ENCODE results near the gene CLRN2. TPM values are rescaled to one million over a fixed set of nuclear protein-coding genes. Genes with fewer than 3 reads are reported as not detected.
A peak's percentile ranks its signal among the peaks of the same experiment; 100 is the strongest.

Gene CLRN2
- polyA plus RNA-seq, 1 experiment: not detected

GRCh38 chr4:17511950-17512795 is 2.8 kb upstream of the CLRN2 start, which contains the start of gene QDPR:
Gene QDPR, minus strand, starts transcription at chr4:17512090. Its CDS starts 36 bp downstream, at chr4:17512054.
- peak within 1 kb of the TSS; percentile 54 for H3K4me3 ChIP-seq (ENCODE audit: low read depth, low read length)
- POLR2A ChIA-PET: no interaction called here
- H3K27me3 ChIP-seq (ENCODE audit: control insufficient read depth, insufficient read depth, low read length): peaks cover 6% of the 10 kb centered on the region
- CTCF ChIA-PET: no interaction called here
- peaks cover 2% of the 10 kb centered on the region; the same call in 1 of the 2 replicates for H3K36me3 ChIP-seq (ENCODE audit: control insufficient read depth, insufficient read depth, low read length)
- DNase-seq (ENCODE audit: low read depth): peak; percentile 13
- TF ChIP-seq, protein P1, sequence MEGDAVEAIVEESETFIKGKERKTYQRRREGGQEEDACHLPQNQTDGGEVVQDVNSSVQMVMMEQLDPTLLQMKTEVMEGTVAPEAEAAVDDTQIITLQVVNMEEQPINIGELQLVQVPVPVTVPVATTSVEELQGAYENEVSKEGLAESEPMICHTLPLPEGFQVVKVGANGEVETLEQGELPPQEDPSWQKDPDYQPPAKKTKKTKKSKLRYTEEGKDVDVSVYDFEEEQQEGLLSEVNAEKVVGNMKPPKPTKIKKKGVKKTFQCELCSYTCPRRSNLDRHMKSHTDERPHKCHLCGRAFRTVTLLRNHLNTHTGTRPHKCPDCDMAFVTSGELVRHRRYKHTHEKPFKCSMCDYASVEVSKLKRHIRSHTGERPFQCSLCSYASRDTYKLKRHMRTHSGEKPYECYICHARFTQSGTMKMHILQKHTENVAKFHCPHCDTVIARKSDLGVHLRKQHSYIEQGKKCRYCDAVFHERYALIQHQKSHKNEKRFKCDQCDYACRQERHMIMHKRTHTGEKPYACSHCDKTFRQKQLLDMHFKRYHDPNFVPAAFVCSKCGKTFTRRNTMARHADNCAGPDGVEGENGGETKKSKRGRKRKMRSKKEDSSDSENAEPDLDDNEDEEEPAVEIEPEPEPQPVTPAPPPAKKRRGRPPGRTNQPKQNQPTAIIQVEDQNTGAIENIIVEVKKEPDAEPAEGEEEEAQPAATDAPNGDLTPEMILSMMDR (IDR thresholded peaks at IDR 0.05; ENCODE audit: insufficient read depth, low read depth, low read length): peak; percentile 41

DNA sequence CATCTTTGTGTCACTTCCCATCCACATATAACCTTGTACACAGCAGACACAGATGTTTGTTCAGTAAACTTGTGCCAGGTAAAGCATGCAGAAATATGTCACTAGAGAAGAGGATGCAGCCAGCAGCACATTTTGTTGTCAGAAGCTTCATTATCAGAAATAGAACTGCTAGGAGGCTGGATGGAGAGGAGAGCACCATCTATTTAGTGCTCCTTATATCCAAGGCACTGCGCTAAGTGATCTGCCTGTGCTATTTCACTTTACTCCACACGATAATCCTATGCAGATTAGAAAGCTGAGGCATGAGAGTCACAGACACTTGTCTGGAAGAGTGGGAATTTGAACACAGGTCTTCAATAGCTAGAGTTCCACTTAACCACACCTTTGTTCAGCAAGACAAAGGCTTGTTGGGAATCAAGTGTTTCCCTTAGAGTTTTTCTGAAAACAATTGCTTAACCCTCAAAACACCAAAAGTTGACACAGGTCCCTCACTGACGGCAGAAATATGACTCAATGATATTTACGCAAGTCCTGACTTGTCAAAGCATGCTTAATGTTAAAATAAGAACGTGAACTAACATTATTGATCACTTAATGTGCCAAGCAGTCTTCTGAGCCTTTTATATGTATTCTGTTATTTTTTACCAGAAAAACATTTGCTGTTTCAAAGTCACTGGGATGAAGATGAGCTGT is 1.8 kb upstream of the CLRN2 start:
- ChIA-PET POLR2A (no interaction called here), CTCF (no interaction called here)
- Histone ChIP-seq H3K27me3 (ENCODE audit: control insufficient read depth, insufficient read depth, low read length) (peaks cover 12% of the 10 kb centered on the region), H3K4me3 (ENCODE audit: low read depth, low read length) (no peak overlapping the region), H3K36me3 (ENCODE audit: control insufficient read depth, insufficient read depth, low read length) (peaks cover 2% of the 10 kb centered on the region; the same call in 1 of the 2 replicates)
- no peak for DNase-seq (ENCODE audit: low read depth)
- TF ChIP-seq, protein P1 (IDR thresholded peaks at IDR 0.05; ENCODE audit: insufficient read depth, low read depth, low read length): no peak

- DNase-seq (ENCODE audit: low read depth): no peak
- peaks cover 12% of the 10 kb centered on the region for H3K27me3 ChIP-seq (ENCODE audit: control insufficient read depth, insufficient read depth, low read length)
- H3K36me3 ChIP-seq (ENCODE audit: control insufficient read depth, insufficient read depth, low read length): no peaks in the 10 kb centered on the region
- ChIA-PET POLR2A (no interaction called here), CTCF (interaction anchor here (0.9 to 1.9 kb wide), 3 partner anchors 19 to 1077 kb away, joined by 3 to 6 read pairs (median 4); no protein-coding TSS in a partner anchor)
- TF ChIP-seq, protein P1 (IDR thresholded peaks at IDR 0.05; ENCODE audit: insufficient read depth, low read depth, low read length): no peak
- H3K4me3 ChIP-seq (ENCODE audit: low read depth, low read length): no peak overlapping the region
These were observed 761 bp downstream of the CLRN2 start for GRCh38 chr4:17515445-17516407.

DNA sequence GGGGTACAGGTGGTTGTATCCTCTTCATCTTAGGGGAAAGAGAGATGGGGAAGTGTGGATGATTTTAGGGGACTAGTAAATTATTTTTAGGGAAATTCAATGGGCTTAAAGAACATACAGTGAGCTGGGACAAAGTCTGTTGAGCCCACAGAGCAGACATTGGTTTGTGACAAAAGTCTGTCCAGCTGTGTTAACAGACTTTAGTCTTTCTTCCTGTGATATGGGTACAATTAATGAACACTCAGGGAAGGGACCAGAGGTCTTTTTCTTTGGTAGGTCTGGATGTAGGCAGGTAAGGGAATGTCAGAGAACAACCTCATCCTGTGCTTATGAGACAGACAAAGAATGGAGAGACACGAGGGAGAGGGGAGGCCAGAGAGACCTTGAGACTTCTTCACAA is 2.0 kb downstream of the CLRN2 start:
- ChIA-PET POLR2A (no interaction called here), CTCF (no interaction called here)
- DNase-seq (ENCODE audit: low read depth): no peak
- H3K36me3 ChIP-seq (ENCODE audit: control insufficient read depth, insufficient read depth, low read length): no peaks in the 10 kb centered on the region
- TF ChIP-seq, protein P1 (IDR thresholded peaks at IDR 0.05; ENCODE audit: insufficient read depth, low read depth, low read length): no peak
- H3K27me3 ChIP-seq (ENCODE audit: control insufficient read depth, insufficient read depth, low read length): peaks cover 14% of the 10 kb centered on the region
- no peak overlapping the region for H3K4me3 ChIP-seq (ENCODE audit: low read depth, low read length)
